Measurements from ENCODE around the gene RERE. TPM values are rescaled to one million over a fixed set of nuclear protein-coding genes. Genes with fewer than 3 reads are reported as not detected.
"Not testable (repeated sequence)": the region's sequence is repeated elsewhere in the genome, so short reads cannot be mapped to it uniquely, and the experiment has no call there.

RERE gene
- total RNA-seq, 1 experiment from 2014 or later, result 9.8 TPM

DNA sequence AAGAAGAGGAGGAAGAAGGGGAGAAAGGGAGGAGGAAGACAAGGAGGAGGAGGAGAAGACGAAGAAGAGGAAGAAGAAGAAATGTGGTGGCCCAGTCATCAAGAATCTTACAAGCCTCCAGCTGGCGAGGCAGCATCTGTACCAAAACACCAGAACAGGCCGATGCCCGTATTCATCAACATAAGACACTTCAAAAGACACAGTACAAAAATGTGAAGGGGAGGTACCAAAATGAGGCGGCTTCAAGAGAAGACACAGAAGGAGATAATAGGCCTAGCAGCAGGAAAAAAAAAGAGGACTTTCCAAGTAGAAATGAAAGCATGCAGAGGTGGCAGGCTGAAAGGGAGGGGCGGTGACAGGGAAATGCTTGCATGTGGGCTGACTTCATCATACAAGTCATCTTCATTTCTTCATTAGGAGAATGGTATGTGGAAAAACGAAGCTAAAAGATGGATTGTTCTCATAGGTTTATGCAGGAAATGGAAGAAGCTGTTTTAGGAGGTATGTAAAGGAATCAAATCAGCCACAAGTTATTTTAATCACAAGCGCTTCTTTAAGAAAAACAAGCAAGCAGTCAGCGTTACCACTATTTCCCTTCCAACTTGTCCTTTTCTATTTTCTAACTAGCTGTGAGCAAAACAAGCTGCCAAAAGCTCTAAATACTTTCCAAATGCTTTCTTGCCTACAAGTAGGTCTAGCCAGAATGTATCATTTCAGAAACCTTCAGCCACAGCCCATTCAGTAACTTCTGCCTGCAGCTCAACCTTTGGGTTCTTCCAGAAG lies 307.2 kb downstream of the RERE start:
- in situ Hi-C loops (cut with HindIII; ENCODE audit: low pct_unique_long_range_greater_than_20kb, low sequenced_read_pairs), result no loop called here

DNA sequence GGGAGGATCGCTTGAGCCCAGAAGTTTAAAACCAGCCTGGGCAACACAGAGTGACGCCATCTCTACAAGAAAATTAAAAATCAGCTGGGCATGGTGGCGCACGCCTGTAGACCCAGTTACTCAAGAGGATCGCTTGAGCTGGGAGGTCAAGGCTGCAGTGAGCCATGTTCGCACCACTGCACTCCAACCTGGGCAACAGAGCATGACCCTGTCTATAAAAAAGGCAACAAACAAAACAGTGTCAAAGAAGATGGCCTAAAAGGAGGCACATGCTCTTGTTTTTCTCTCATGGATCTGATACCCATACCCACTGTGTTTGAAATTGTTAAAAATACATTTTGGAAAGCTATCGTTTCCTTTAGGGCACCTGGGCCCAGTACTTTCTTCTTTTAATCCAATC lies 307.9 kb downstream of the RERE start:
- in situ Hi-C loops (cut with HindIII; ENCODE audit: low pct_unique_long_range_greater_than_20kb, low sequenced_read_pairs), result no loop called here
- DNase-seq (ENCODE audit: low read depth), result no peak

More for the DNA sequence above, 307.2 kb downstream of the RERE start:
- no peak for DNase-seq (ENCODE audit: low read depth)

DNA sequence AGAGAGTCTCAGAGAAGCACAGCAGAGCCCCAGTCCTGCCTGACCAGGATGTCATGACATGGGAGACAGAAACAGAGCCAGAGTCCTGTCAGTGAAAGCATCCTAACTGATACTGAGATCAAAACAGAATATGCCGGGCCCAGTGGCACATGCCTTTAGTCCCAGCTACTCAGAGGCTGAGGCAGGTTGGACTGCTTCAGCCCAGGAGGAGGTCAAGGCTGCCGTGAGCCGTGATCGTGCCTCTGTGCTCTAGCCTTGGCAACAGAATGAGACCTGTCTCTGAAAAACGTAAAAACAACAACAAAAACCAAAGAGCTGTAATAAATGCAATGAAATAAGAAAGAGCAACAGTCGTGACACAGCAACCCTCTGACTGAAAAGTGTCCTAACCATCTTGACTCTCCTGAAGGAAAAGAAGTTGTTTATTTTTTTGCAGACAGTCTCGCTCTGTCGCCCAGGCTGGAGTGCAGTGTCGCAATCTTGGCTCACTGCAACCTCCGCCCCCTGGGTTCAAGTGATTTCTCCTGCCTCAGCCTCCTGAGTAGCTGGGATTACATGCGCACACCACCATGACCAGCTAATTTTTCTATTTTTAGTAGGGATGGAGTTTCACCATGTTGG lies 310.3 kb downstream of the RERE start:
- in situ Hi-C loops (cut with HindIII; ENCODE audit: low pct_unique_long_range_greater_than_20kb, low sequenced_read_pairs), result no loop called here
- peak; percentile 62 for DNase-seq (ENCODE audit: low read depth)

DNA sequence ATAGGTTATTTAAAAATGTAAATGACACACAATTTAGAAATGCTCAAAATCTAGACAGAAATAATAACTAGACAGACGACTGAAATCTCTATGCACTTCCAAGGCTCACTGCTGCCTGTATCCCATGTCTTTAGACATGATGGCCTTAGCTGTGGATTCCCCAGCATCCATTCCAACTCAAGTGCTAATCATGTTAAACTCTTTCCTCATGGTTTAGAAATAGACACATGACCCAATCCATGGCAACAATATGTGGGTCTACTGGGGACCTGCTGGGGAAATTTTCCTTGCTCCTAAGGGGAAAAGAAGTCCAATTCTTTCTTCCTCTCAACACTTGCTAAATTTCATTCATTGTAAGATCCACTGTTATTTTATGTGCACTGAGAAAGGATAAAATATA lies 311.0 kb downstream of the RERE start:
- in situ Hi-C loops (cut with HindIII; ENCODE audit: low pct_unique_long_range_greater_than_20kb, low sequenced_read_pairs), result no loop called here
- no peak for DNase-seq (ENCODE audit: low read depth)

DNA sequence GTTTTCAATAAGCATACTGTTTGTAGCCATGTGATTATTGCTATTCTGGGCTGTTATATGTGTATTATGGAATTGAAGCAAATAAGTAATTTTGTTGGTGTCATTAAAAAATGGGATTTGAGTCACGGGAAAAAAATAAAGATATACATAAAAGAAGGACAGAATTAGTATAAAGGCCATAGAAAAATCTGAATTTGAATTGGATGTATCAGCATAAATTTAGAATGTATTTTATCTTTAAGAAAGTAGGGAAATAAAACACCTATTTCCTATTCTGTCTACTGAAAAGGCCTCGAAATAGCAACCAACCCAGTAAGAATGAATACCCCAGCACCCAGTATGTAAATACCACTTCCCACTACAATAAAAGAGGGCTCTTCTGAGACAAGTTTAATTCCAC lies 313.6 kb downstream of the RERE start:
- no peak for DNase-seq (ENCODE audit: low read depth)
- in situ Hi-C loops (cut with HindIII; ENCODE audit: low pct_unique_long_range_greater_than_20kb, low sequenced_read_pairs), result no loop called here

DNA sequence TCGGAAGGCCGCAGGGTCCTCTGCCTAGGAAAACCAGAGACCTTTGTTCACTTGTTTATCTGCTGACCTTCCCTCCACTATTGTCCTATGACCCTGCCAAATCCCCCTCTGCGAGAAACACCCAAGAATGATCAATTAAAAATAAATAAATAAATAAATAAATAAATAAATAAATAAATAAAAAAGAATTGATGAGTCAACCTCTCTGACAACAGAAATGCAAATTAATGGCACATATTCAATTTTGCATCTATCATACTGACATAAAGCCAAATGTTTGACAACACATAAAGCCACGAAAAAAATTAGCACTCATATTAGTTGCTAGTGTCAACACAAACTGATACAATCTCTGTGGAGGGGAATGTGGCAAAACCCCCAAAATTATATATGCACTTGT lies 314.5 kb downstream of the RERE start:
- DNase-seq (ENCODE audit: low read depth); in situ Hi-C loops (cut with HindIII; ENCODE audit: low pct_unique_long_range_greater_than_20kb, low sequenced_read_pairs): not testable (repeated sequence)

DNA sequence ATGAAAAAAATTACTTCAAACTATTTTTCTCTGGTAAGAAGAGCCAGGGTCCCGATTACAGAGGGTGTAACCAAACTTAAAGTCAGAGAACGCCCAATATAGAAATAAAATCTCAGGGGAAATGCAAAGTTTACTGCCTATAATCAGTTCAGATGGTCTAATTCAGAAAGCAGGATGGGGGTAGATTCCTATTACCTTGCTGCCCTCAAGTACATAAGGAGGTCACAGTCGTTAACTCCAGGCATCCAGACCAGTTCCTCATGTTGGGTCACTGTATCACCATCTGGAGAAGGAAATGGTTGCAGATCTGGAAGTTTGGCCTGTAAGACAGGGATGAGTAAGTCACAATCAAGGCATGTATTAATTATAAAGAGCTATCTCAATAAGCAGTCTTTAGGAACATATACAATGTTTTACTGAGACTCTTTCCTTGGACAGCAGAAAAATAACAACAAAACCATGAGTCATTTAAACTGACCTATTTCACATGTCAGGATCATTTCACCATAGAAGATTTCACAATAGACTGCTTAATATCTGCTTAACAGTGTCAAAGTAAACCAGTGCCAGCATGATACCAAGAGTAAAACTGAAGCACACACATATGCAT lies 320.1 kb downstream of the RERE start:
- DNase-seq (ENCODE audit: low read depth), result peak; percentile 35
- in situ Hi-C loops (cut with HindIII; ENCODE audit: low pct_unique_long_range_greater_than_20kb, low sequenced_read_pairs), result no loop called here

DNA sequence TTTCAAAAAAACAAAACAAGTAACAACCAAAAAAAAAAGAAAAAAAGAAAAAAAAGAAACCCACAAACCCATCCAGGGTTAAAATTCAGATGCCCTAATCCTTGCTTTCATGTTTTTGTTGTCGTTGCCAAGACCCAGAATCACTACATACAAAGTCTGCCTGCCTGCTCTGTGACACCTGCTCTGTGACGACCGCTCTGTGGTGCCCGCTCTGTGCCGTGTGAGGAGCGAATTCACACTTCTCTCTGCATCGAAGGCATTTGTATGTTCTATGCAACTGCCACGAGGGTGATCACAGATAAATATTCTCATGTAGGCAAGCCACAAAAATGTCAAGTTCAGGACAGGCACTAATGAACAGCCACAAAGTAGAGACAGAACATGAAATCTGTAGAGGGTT lies 321.0 kb downstream of the RERE start:
- no peak for DNase-seq (ENCODE audit: low read depth)
- in situ Hi-C loops (cut with HindIII; ENCODE audit: low pct_unique_long_range_greater_than_20kb, low sequenced_read_pairs), result no loop called here

DNA sequence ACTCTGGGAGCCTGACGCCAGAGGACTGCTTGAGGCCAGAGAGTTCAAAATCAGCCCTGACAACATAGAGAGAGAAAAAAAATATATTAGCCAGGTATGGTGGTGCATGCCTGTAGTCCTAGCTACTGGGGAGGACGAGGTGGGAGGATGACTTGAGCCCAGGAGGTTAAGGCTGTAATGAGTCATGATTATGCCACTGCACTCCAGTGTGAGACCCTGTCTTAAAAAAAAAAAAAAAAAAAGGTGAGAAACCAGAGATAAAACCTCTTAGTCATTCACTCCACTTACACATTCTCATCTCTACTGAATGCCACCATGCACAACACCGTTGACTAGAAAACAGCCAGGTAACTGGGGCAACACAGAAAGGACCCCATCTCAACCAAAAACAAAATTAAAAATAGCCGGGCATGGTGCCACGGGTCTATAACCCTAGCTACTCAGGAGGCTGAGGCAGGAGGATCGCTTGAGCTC lies 321.5 kb downstream of the RERE start:
- in situ Hi-C loops (cut with HindIII; ENCODE audit: low pct_unique_long_range_greater_than_20kb, low sequenced_read_pairs), result no loop called here
- DNase-seq (ENCODE audit: low read depth), result peak; percentile 46

DNA sequence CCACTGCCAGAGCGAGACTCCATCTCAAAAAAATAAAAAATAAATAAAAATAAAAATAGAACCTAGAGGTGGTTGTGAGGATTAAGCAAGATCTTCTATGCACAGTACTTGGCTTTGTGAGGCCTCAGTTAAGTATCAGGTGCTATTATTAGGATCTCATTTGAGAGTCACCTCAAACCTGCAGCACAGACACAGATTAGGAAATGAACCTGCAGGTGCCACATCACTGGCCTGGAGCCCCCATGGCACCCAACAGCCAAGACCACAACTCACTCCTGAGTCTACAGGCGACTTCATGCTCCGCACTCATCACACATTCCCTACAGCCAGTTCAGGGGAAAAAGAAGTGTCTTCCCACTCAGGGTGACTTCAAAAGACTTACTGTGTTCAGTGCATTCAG lies 322.8 kb downstream of the RERE start:
- no peak for DNase-seq (ENCODE audit: low read depth)
- in situ Hi-C loops (cut with HindIII; ENCODE audit: low pct_unique_long_range_greater_than_20kb, low sequenced_read_pairs), result no loop called here

DNA sequence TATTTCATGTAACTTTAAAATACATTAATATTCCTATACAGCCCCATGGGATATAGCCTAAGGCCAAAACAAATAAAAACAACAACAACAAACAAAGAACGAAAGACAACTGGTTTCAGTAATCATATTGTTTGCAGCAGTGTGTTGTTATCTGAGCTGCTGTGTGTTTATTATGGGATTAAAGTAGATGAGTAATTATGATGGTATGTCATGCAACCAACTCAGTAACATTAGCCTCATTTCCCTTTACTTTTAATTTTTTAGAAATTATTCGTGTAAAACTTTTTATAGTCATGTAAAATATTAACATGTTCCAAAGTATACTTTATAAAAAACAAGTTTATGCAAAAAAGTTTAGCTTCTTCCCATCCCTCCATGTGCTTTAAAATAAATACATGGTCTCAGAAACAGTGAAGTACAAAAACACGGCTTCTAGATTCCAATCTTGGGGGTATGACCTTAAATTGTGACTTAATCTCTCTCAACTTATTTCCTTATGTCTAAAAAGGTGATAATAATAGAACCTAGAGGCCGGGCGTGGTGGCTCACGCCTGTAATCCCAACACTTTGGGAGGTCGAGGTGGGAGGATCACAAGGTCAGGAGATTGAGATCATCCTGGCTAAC lies 323.4 kb downstream of the RERE start:
- in situ Hi-C loops (cut with HindIII; ENCODE audit: low pct_unique_long_range_greater_than_20kb, low sequenced_read_pairs), result no loop called here

DNA sequence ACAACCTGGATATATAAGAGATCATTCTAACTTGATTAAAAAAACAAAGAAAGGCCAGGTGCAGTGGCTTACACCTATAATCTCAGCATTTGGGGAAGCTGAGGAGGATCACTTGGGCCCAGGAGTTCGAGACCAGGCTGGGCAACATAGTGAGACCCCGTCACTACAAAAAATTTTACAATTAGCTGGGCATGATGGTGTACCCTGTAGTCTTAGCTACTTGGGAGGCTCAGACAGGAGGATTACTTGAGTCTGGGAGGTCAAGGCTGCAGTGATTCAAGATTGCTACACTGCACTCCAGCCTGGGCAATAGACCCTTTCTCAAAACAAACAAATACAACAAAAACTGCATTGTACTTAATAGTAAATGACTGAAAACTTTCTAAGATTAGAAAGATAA lies 330.2 kb downstream of the RERE start:
- in situ Hi-C loops (cut with HindIII; ENCODE audit: low pct_unique_long_range_greater_than_20kb, low sequenced_read_pairs), result no loop called here
- DNase-seq (ENCODE audit: low read depth), result no peak

More for the DNA sequence above, 323.4 kb downstream of the RERE start:
- no peak for DNase-seq (ENCODE audit: low read depth)

DNA sequence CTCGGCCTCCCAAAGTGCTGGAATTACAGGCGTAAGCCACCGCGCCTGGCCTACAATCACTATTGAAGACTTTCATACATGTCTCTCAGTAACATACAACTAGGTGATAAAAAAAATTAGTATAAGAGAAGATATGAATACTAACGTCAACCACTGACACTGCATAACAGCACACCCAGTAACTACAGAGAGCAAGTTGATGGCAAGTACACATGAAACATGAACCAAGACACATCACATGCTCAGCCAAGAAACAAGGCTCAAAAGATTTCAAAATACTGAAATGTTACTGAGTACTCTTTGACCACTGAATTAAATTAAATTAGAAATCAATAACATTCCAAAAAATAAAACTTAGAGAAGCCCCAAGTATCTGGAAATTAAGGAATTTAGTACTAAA lies 331.4 kb downstream of the RERE start:
- in situ Hi-C loops (cut with HindIII; ENCODE audit: low pct_unique_long_range_greater_than_20kb, low sequenced_read_pairs), result no loop called here
- no peak for DNase-seq (ENCODE audit: low read depth)

DNA sequence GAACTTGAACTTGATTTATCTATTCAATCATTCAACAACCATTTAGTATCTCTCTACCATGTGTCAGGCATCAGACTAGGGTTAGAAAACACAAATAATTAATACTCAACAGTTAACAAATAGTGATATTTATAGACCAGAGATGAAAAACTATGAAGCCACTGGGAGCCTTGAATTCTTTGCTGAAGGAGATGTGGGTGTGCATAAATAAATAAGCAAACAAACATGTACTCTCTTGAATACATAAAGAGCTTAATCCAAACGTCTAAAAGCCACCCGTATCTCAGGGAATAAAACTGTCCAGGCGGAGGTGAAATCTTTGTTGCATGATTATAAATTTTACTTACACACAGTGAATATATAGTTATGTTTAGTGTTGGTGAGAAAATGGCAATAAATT lies 333.9 kb downstream of the RERE start:
- DNase-seq (ENCODE audit: low read depth), result no peak
- in situ Hi-C loops (cut with HindIII; ENCODE audit: low pct_unique_long_range_greater_than_20kb, low sequenced_read_pairs), result no loop called here

DNA sequence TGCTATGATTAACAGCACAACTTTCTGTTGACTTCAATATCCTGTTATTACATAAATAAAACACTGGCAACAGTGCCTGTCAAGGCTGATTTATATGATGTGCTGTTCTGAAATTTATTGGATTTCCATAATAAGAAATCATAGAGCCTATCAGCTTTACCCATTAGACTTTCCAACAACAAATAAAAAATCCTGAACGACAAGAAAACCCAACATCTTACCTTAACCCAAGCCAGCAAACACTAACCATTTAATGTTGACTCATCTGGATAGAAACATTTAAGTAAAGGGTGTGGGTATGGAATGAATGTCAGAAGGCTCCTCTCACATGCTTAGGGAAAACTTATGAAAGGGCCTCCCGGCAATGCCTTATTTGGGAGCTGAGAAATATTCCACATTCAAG lies 334.5 kb downstream of the RERE start:
- no peak for DNase-seq (ENCODE audit: low read depth)
- in situ Hi-C loops (cut with HindIII; ENCODE audit: low pct_unique_long_range_greater_than_20kb, low sequenced_read_pairs), result no loop called here

DNA sequence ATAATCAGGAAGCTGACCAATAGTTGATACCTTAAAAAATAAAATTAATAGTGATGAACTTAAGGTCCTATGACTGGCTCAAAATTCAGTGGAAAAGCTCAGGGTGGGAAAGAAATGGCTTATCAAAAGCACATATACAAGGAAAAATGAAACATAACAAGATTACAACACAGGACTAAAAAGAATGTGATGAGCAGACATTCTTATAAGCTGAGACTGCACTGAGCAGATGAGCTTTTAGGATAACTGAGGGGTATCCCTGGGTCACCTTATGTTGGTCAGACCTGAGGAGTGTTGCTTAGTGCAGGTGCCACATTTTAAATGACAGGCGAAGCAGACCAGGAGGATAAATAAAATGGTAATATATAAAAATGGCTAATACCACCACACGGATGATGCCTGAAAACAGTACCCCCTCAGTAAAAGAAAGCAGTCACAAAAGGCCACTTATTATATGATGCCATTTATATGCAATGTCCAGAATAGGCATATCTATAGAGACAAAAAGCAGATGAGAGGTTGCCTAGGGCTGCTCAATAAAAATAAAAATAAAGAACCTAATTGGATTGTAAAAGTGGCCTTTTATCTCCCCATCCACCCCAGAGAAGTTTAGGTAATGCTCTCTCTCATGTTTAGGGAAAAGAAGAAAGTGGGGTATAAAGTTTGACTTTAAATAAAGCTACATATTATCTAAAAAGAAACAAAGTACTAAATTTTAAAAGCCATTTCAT lies 335.6 kb downstream of the RERE start:
- no peak for DNase-seq (ENCODE audit: low read depth)
- in situ Hi-C loops (cut with HindIII; ENCODE audit: low pct_unique_long_range_greater_than_20kb, low sequenced_read_pairs), result no loop called here

DNA sequence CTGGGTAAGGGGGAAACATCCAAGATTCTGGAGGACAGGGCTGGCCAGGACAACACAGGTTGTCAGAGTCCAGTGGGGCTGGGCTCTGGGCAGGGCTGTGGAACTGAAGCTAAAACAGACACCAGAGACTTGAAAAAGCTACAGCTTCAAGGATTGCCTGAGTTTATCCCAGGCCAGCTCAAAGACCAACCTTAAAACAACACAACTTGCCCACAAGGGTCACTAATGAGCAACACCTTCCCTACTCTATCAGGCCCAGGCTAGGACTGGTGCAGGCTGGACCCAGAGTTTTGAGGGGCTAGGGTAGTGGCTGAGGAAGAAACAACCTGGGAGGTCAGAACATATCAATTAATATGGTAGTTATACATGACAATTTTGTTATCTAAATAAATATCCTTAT lies 338.9 kb downstream of the RERE start:
- DNase-seq (ENCODE audit: low read depth), result no peak
- in situ Hi-C loops (cut with HindIII; ENCODE audit: low pct_unique_long_range_greater_than_20kb, low sequenced_read_pairs), result no loop called here

DNA sequence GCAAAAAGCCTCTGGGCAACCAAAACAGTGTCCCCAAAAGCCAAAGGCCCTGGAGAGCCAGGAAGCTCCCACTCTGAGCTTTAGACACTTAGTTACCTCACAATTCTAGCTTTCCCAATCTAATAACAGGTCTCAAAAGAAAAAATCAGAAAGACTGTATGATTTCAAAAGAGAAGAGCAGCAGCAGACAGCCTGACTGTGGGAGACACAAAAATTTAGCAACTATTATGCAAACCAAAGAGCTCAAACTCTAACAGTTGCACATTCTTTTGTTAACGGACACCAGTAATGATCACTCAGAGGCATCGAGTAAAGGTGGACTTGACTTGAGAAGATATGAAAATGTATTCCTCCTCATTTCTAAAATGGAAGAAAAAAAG lies 339.5 kb downstream of the RERE start:
- in situ Hi-C loops (cut with HindIII; ENCODE audit: low pct_unique_long_range_greater_than_20kb, low sequenced_read_pairs), result no loop called here
- no peak for DNase-seq (ENCODE audit: low read depth)

Measured in Caki2 (cell line).